HCT116 (cell line): Measurements from ENCODE around the gene KLF11. TPM values are rescaled to one million over a fixed set of nuclear protein-coding genes. Genes with fewer than 3 reads are reported as not detected.

Source experiments
- ATAC-seq: fragments of 200-7000 bp; cut with Tn5 transposase; 2 replicates; pipeline ENCODE4 v1.9.1; 2020; ENCODE audit warnings: mild to moderate bottlenecking, moderate library complexity
- BruUV-seq: library from RNA; stranded (reverse); fragments of 400-500 nt; replicated peaks from 2 replicates; lab custom pipeline; 2021; lab: Mats Ljungman, UMichigan
- CTCF ChIA-PET: fragments of 300-600 bp; sonication (Branson Sonifier 250); formaldehyde crosslinking; loops from one replicate; lab custom pipeline; 2021; ENCODE audit warnings: antibody characterized with exemption; lab: Charles Lee
- POLR2A ChIA-PET: fragments of 300-600, 350-600 bp; sonication (Branson Sonifier 250); formaldehyde crosslinking; loops from one replicate; lab custom pipeline; 2021; ENCODE audit warnings: antibody characterized with exemption; lab: Charles Lee
- RAD21 ChIA-PET, 2 experiments: fragments of 300-600 bp; sonication (Branson Sonifier 250); formaldehyde crosslinking; loops; one replicate each; lab custom pipeline; 2023; ENCODE audit warnings: low total read pairs in 2 of 2; ENCODE audit not compliant: uncharacterized antibody in 2 of 2, unreplicated experiment in 2 of 2, low non-redundant PET in 1 of 2; lab: Charles Lee
- DNase-seq: peaks from one replicate; pipeline ENCODE4 v3.0.0-alpha.2; 2010; ENCODE audit warnings: low read depth, low spot score
- H2AFZ ChIP-seq: fragments of 200-600 bp; shearing (Covaris generic), sonication (generic); 2 replicates; pipeline ENCODE4 v1.6.1; 2017; ENCODE audit warnings: low read depth, mixed run types, mixed read lengths, antibody characterized with exemption, low read length; ENCODE audit not compliant: poor library complexity, severe bottlenecking
- H3K27ac ChIP-seq: 2 replicates; pipeline ENCODE4 v1.5.1; 2012; ENCODE audit warnings: low read depth, low read length
- H3K27me3 ChIP-seq: fragments of 200-600 bp; sonication (generic); 2 replicates; pipeline ENCODE4 v1.6.1; 2016; ENCODE audit warnings: mixed run types, low read length, mixed read lengths; ENCODE audit not compliant: insufficient read depth
- H3K36me3 ChIP-seq, 2 experiments: fragments of 200-500 bp in 1 of 2; fragments of 200-600 bp in 1 of 2; sonication (Bioruptor generic) in 1 of 2; sonication (generic) in 1 of 2; 2 replicates each; pipeline versions ENCODE4 v1.5.1 to v1.6.1; 2014 to 2016; ENCODE audit warnings: low read length in 2 of 2, inconsistent platforms in 1 of 2, mixed read lengths in 1 of 2, mixed run types in 1 of 2; ENCODE audit not compliant: insufficient read depth in 2 of 2, control insufficient read depth in 1 of 2
- H3K4me1 ChIP-seq, 2 experiments: fragments of 200-600 bp in 1 of 2; sonication (generic) in 1 of 2; 2 replicates each; pipeline versions ENCODE4 v1.5.1 to v1.6.1; 2012 to 2017; ENCODE audit warnings: low read length in 2 of 2, inconsistent platforms in 1 of 2, mild to moderate bottlenecking in 1 of 2, mixed read lengths in 1 of 2, mixed run types in 1 of 2, moderate library complexity in 1 of 2; ENCODE audit not compliant: insufficient read depth in 2 of 2, control insufficient read depth in 1 of 2
- H3K4me2 ChIP-seq: fragments of 200-600 bp; sonication (generic); 2 replicates; pipeline ENCODE4 v1.6.1; 2017; ENCODE audit warnings: mixed run types, low read length, mixed read lengths
- H3K4me3 ChIP-seq, 2 experiments: fragments of 200-600 bp in 1 of 2; sonication (generic) in 1 of 2; replicated peaks in 1 of 2; 2 replicates each; pipeline ENCODE4 v1.5.1; 2011 to 2016; ENCODE audit warnings: low read length in 2 of 2, control low read depth in 1 of 2, low read depth in 1 of 2, mild to moderate bottlenecking in 1 of 2, mixed read lengths in 1 of 2, mixed run types in 1 of 2
- H3K79me2 ChIP-seq: fragments of 200-600 bp; sonication (generic); 2 replicates; pipeline ENCODE4 v1.6.1; 2017; ENCODE audit warnings: mild to moderate bottlenecking, mixed run types, low read length, moderate library complexity, mixed read lengths; ENCODE audit not compliant: insufficient read depth
- H3K9ac ChIP-seq: fragments of 200-600 bp; sonication (generic); 2 replicates; pipeline ENCODE4 v1.6.1; 2016; ENCODE audit warnings: low read length, mixed read lengths
- H3K9me2 ChIP-seq: fragments of 200-600 bp; sonication (generic), shearing (Covaris generic); 2 replicates; pipeline ENCODE4 v1.6.1; 2017; ENCODE audit warnings: mixed run types, mild to moderate bottlenecking, moderate library complexity; ENCODE audit not compliant: insufficient read depth
- H3K9me3 ChIP-seq, 2 experiments: fragments of 200-500 bp in 1 of 2; fragments of 200-600 bp in 1 of 2; sonication (Bioruptor generic) in 1 of 2; sonication (generic) in 1 of 2; 2 replicates each; pipeline ENCODE4 v1.6.1; 2014 to 2017; ENCODE audit warnings: low read length in 2 of 2, mixed read lengths in 2 of 2, inconsistent platforms in 1 of 2, low read depth in 1 of 2, mild to moderate bottlenecking in 1 of 2, mixed run types in 1 of 2, moderate library complexity in 1 of 2; ENCODE audit not compliant: control insufficient read depth in 1 of 2, insufficient read depth in 1 of 2
- H4K20me1 ChIP-seq: fragments of 200-600 bp; sonication (generic), shearing (Covaris generic); 2 replicates; pipeline ENCODE4 v1.6.1; 2017; ENCODE audit warnings: mixed run types, mild to moderate bottlenecking, moderate library complexity; ENCODE audit not compliant: insufficient read depth
- CBX3 ChIP-seq: IDR thresholded peaks from 2 replicates; pipeline ENCODE4 v1.6.1; 2012; ENCODE audit warnings: low read depth
- CEBPB ChIP-seq: IDR thresholded peaks from 2 replicates; pipeline ENCODE4 v1.6.1; 2012; ENCODE audit warnings: low read depth
- EGR1 ChIP-seq: IDR thresholded peaks from 2 replicates; pipeline ENCODE4 v1.6.1; 2012; ENCODE audit warnings: low read depth
- ELF1 ChIP-seq: IDR thresholded peaks from 2 replicates; pipeline ENCODE4 v1.6.1; 2012; ENCODE audit warnings: low read depth, borderline replicate concordance
- EZH2 ChIP-seq: fragments of 200-600 bp; sonication (generic); IDR thresholded peaks from 2 replicates; pipeline ENCODE4 v1.6.1; 2017; ENCODE audit warnings: antibody characterized with exemption, mixed run types
- FOSL1 ChIP-seq: IDR thresholded peaks from 2 replicates; pipeline ENCODE4 v1.6.1; 2012; ENCODE audit warnings: low read depth
- JUND ChIP-seq: IDR thresholded peaks from 2 replicates; pipeline ENCODE4 v1.6.1; 2012
- POLR2A ChIP-seq: IDR thresholded peaks from 2 replicates; pipeline ENCODE4 v1.7.0; 2011; ENCODE audit warnings: borderline replicate concordance; ENCODE audit not compliant: insufficient read depth, insufficient read length; ENCODE audit errors: extremely low read depth
- POLR2AphosphoS5 ChIP-seq: IDR thresholded peaks from 2 replicates; pipeline ENCODE4 v1.6.1; 2011; ENCODE audit warnings: mild to moderate bottlenecking, low read depth, low read length, moderate library complexity
- RAD21 ChIP-seq: IDR thresholded peaks from 2 replicates; pipeline ENCODE4 v1.6.1; 2012; ENCODE audit warnings: low read depth, mild to moderate bottlenecking
- SIN3A ChIP-seq: IDR thresholded peaks from 2 replicates; pipeline ENCODE4 v1.6.1; 2012; ENCODE audit warnings: low read depth
- SP1 ChIP-seq: IDR thresholded peaks from 2 replicates; pipeline ENCODE4 v1.6.1; 2012; ENCODE audit warnings: low read depth
- SRF ChIP-seq: IDR thresholded peaks from 2 replicates; pipeline ENCODE4 v1.6.1; 2012; ENCODE audit warnings: low read depth
- TCF7L2 ChIP-seq: IDR thresholded peaks from 2 replicates; pipeline ENCODE4 v1.7.0; 2011; ENCODE audit warnings: borderline replicate concordance, inconsistent platforms; ENCODE audit not compliant: insufficient read depth, insufficient read length; ENCODE audit errors: extremely low read depth
- YY1 ChIP-seq: IDR thresholded peaks from 2 replicates; pipeline ENCODE4 v1.6.1; 2011; ENCODE audit warnings: low read length, low read depth, moderate library complexity, mild to moderate bottlenecking; ENCODE audit not compliant: insufficient replicate concordance; ENCODE audit errors: extremely low read depth
- ZBTB33 ChIP-seq: IDR thresholded peaks from 2 replicates; pipeline ENCODE4 v1.6.1; 2011; ENCODE audit warnings: mild to moderate bottlenecking, low read length, moderate library complexity; ENCODE audit not compliant: insufficient replicate concordance; ENCODE audit errors: extremely low read depth
- ZFX ChIP-seq: fragments of 450-650 bp; IDR thresholded peaks from 2 replicates; pipeline ENCODE4 v1.6.1; 2017
- ZNF274 ChIP-seq: fragments of 200-500 bp; sonication (Bioruptor generic); IDR thresholded peaks from 2 replicates; pipeline ENCODE4 v1.6.1; 2014; ENCODE audit warnings: mild to moderate bottlenecking, low read depth, low read length, inconsistent platforms
- intact Hi-C: fragments of 100-400 bp; cut with micrococcal nuclease; formaldehyde crosslinking; loops from 2 replicates; pipeline ENCODE4 v1.10.0; 2022
- total RNA-seq: library from RNA; stranded (reverse); gene quantifications from one replicate; pipeline ENCODE4 v1.2.1, GENCODE V29; 2021; ENCODE audit not compliant: unreplicated experiment
- TF ChIP-seq, protein P1 (sequence below), 3 experiments: fragments of 200-600 bp in 1 of 3; sonication (generic) in 1 of 3; IDR thresholded peaks in 2 of 3; conservative IDR thresholded peaks in 1 of 3; 2 replicates each; pipeline ENCODE4 v1.5.1; 2012 to 2017; ENCODE audit warnings: low read depth in 2 of 3, low read length in 2 of 3, antibody characterized with exemption in 1 of 3, borderline replicate concordance in 1 of 3, control low read depth in 1 of 3, mild to moderate bottlenecking in 1 of 3, mixed read lengths in 1 of 3, mixed run types in 1 of 3, moderate library complexity in 1 of 3; ENCODE audit not compliant: insufficient read depth in 1 of 3
- TF ChIP-seq, protein P2 (sequence below): IDR thresholded peaks from 2 replicates; pipeline ENCODE4 v1.6.1; 2012

KLF11 gene
- total RNA-seq, 1 experiment from 2014 or later = 9.0 TPM

GRCh38 chr2:10054976-10055375 is 11.6 kb downstream of the KLF11 start:
- CTCF ChIA-PET = no interaction called here

More at GRCh38 chr2:10054976-10055375, 11.6 kb downstream of the KLF11 start:
- Histone ChIP-seq H4K20me1 (no peaks in the 10 kb centered on the region), H3K9me2 (no peaks in the 10 kb centered on the region), H3K4me1 (peaks cover 17 to 20% of the 10 kb centered on the region in 2 experiments), H3K9ac (no peak overlapping the region), H3K27me3 (no peaks in the 10 kb centered on the region), H3K4me3 (no peak overlapping the region), H3K36me3 (peaks cover 0 to 4% of the 10 kb centered on the region in 2 experiments; a peak in 1 of 4 replicates), H3K27ac (no peak overlapping the region), H3K9me3 (no peaks in the 10 kb centered on the region), H3K79me2 (no peaks in the 10 kb centered on the region), H3K4me2 (no peak overlapping the region), H2AFZ (no peak overlapping the region)
- TF ChIP-seq RAD21 (no peak), EGR1 (no peak), EZH2 (no peak), TCF7L2 (no peak), ZNF274 (no peak), JUND (no peak), SRF (no peak), CBX3 (no peak), ELF1 (no peak), YY1 (no peak), SP1 (no peak), POLR2AphosphoS5 (no peak), CEBPB (no peak), ZBTB33 (no peak), SIN3A (no peak), POLR2A (no peak), FOSL1 (no peak), ZFX (no peak)
- TF ChIP-seq, protein P1, sequence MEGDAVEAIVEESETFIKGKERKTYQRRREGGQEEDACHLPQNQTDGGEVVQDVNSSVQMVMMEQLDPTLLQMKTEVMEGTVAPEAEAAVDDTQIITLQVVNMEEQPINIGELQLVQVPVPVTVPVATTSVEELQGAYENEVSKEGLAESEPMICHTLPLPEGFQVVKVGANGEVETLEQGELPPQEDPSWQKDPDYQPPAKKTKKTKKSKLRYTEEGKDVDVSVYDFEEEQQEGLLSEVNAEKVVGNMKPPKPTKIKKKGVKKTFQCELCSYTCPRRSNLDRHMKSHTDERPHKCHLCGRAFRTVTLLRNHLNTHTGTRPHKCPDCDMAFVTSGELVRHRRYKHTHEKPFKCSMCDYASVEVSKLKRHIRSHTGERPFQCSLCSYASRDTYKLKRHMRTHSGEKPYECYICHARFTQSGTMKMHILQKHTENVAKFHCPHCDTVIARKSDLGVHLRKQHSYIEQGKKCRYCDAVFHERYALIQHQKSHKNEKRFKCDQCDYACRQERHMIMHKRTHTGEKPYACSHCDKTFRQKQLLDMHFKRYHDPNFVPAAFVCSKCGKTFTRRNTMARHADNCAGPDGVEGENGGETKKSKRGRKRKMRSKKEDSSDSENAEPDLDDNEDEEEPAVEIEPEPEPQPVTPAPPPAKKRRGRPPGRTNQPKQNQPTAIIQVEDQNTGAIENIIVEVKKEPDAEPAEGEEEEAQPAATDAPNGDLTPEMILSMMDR (IDR thresholded peaks at IDR 0.05 in 2 of 3, conservative IDR thresholded peaks at IDR 0.05 in 1 of 3; ENCODE audit: borderline replicate concordance in 1 of 3, insufficient read depth in 1 of 3, low read depth in 2 of 3, low read length in 2 of 3) = no peak
- TF ChIP-seq, protein P2, sequence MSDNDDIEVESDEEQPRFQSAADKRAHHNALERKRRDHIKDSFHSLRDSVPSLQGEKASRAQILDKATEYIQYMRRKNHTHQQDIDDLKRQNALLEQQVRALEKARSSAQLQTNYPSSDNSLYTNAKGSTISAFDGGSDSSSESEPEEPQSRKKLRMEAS = no peak
- ChIA-PET RAD21 (interaction anchor here in 1 of 2 experiments (0.6 kb wide), 1 partner anchor 378 kb away, joined by 5 read pairs; no protein-coding TSS in a partner anchor), POLR2A (no interaction called here)
- ATAC-seq = no peak
- DNase-seq = no peak
- intact Hi-C loops = no loop called here
- BruUV-seq = no TSS peak
